Erythroblast (primary cell): ENCODE results near the gene SS18L1.

ENCODE experiments used
- GATA1 ChIP-seq: IDR thresholded peaks from 2 replicates; pipeline ENCODE4 v1.6.1; 2011; ENCODE audit warnings: low read depth, mild to moderate bottlenecking, control low read depth, low read length, moderate library complexity
- POLR2A ChIP-seq: IDR thresholded peaks from 2 replicates; pipeline ENCODE4 v1.6.1; 2011; ENCODE audit warnings: mild to moderate bottlenecking, low read length

DNA sequence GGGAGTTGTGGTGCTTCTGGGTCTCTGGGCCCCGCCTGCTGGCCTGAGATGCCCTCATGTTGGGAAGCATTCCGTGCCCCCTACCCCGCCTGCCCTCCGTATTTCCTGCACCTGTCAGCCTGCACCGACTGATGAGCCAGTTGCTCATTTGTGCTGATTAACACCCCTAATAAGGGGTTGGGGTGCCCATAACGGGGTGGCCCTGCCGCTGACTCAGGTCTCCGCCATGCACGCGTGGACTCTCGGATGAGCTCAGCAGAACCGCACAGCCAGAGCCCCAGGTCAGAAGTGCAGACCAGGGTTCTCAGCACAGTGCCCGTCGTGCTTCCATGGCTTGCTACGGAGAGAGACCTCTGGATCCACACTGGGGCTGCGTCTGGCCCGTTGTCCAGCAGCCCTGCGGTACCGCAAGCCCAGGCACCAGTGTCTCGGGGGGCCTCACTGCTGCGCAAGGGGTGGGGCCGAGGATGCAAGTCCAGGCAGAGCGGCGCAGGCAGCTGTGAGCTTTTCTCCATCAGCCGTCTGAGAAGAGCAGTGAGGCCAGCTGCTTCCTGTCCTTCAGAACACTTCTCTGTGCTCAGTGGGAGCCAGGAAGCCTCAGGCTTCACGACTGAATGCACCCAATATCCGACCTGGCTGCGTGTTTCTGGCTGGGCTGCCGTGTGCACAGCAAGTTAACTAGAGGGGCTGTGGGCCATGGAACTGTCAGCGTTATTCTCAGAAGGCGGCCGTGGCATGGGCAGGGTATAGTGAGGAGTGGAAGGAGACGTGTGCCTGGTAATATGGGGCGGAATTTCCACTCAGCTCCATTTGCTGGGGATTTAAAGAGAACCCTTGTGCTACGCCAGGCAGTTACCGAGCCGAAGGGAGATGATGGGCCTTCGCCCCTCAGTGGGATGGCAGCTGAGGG is 57.9 kb downstream of the SS18L1 start:
- TF ChIP-seq POLR2A (no peak), GATA1 (no peak)
